ENCODE data around the gene CENPP. TPM values are rescaled to one million over a fixed set of nuclear protein-coding genes. Genes with fewer than 3 reads are reported as not detected.
"Not testable (repeated sequence)": the region's sequence is repeated elsewhere in the genome, so short reads cannot be mapped to it uniquely, and the experiment has no call there.

Gene CENPP
- total RNA-seq, 1 experiment from 2014 or later = 8.3 TPM

DNA sequence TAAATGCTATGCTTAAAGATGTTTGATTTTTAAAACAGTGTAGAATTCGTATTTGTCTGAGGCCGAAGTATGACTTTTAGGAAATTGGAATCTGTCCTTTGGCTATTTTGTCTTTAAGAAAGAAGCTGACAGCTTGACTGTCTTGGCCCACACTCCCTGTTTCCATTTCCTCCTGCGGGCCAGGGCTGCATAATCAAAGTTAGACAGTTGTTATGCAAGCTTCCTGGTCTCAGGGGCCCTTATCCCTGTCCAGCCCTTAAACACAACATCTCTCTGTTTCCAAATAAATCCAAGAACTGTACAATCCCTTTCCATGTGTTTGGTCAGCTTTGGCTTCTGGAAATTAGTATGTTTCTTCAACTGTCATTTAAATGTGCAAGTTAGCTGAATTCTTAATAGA lies 264.6 kb downstream of the CENPP start:
- TF ChIP-seq EZH2phosphoT487 (IDR thresholded peaks at IDR 0.05; ENCODE audit: borderline replicate concordance, low read length) = no peak
- no peak for TF ChIP-seq EZH2 (IDR thresholded peaks at IDR 0.05; ENCODE audit: low read length, unreplicated experiment)
- TF ChIP-seq, protein P1, sequence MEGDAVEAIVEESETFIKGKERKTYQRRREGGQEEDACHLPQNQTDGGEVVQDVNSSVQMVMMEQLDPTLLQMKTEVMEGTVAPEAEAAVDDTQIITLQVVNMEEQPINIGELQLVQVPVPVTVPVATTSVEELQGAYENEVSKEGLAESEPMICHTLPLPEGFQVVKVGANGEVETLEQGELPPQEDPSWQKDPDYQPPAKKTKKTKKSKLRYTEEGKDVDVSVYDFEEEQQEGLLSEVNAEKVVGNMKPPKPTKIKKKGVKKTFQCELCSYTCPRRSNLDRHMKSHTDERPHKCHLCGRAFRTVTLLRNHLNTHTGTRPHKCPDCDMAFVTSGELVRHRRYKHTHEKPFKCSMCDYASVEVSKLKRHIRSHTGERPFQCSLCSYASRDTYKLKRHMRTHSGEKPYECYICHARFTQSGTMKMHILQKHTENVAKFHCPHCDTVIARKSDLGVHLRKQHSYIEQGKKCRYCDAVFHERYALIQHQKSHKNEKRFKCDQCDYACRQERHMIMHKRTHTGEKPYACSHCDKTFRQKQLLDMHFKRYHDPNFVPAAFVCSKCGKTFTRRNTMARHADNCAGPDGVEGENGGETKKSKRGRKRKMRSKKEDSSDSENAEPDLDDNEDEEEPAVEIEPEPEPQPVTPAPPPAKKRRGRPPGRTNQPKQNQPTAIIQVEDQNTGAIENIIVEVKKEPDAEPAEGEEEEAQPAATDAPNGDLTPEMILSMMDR (conservative IDR thresholded peaks at IDR 0.05; ENCODE audit: low read depth, low read length) = no peak
- no peak overlapping the region for H3K4me2 ChIP-seq (ENCODE audit: low read length)
- no peaks in the 10 kb centered on the region for H4K20me1 ChIP-seq (ENCODE audit: low read length)
- H3F3A ChIP-seq (ENCODE audit: low read length, unreplicated experiment) = no peaks in the 10 kb centered on the region
- H3K9ac ChIP-seq (ENCODE audit: low read length) = no peak overlapping the region
- no peak overlapping the region for H3K27ac ChIP-seq (ENCODE audit: low read length)
- no peaks in the 10 kb centered on the region for H3K27me3 ChIP-seq (ENCODE audit: low read length)
- no peak for ATAC-seq
- no peaks in the 10 kb centered on the region for H3K79me2 ChIP-seq (ENCODE audit: low read length)
- H3K9me2 ChIP-seq (replicated peaks; ENCODE audit: low read length) = no peaks in the 10 kb centered on the region
- ChIA-PET POLR2A (ENCODE audit: unreplicated experiment) (no interaction called here), CTCF (no interaction called here)
- no peaks in the 10 kb centered on the region for H3K9me3 ChIP-seq (ENCODE audit: low read length)
- no TSS peak for BruUV-seq (replicated peaks)
- intact Hi-C loops (cut with micrococcal nuclease) = no loop called here
- no peak overlapping the region for H3K4me3 ChIP-seq (ENCODE audit: low read length)
- H3K36me3 ChIP-seq (ENCODE audit: low read depth, low read length) = no peaks in the 10 kb centered on the region
- no peaks in the 10 kb centered on the region for H3K4me1 ChIP-seq (ENCODE audit: insufficient read depth, low read length)
- DNase-seq = no peak
- H2AFZ ChIP-seq (ENCODE audit: low read length) = no peak overlapping the region

DNA sequence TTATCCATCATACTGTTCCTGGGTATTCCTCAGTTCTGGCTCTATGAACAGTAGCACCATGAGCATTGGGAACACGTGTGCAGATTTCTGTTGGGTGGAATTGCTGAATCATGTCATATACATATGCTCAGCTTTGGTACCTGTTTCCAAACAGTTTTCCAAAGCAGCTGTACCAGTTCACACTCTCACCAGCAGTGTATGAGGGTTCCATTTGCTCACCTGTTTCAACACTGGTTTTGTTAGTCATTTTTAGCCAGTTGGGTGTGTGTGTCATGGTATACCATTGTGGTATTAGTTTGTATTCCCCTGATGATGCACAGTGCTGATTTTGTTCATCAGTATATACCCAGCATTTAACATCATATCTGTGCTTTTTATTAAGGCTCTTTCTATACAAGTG lies 266.8 kb downstream of the CENPP start:
- POLR2A ChIA-PET (ENCODE audit: unreplicated experiment) = no interaction called here
- peak; percentile 4 for DNase-seq
- Histone ChIP-seq H3F3A (ENCODE audit: low read length, unreplicated experiment) (no peaks in the 10 kb centered on the region), H4K20me1 (ENCODE audit: low read length) (no peaks in the 10 kb centered on the region), H3K9me3 (ENCODE audit: low read length) (no peaks in the 10 kb centered on the region), H3K4me3 (ENCODE audit: low read length) (no peak overlapping the region), H3K36me3 (ENCODE audit: low read depth, low read length) (no peaks in the 10 kb centered on the region), H3K27ac (ENCODE audit: low read length) (no peak overlapping the region), H3K27me3 (ENCODE audit: low read length) (no peaks in the 10 kb centered on the region), H3K9me2 (replicated peaks; ENCODE audit: low read length) (no peaks in the 10 kb centered on the region), H3K79me2 (ENCODE audit: low read length) (no peaks in the 10 kb centered on the region), H3K9ac (ENCODE audit: low read length) (no peak overlapping the region), H2AFZ (ENCODE audit: low read length) (no peak overlapping the region), H3K4me2 (ENCODE audit: low read length) (no peak overlapping the region), H3K4me1 (ENCODE audit: insufficient read depth, low read length) (no peaks in the 10 kb centered on the region)
- CTCF ChIA-PET = no interaction called here
- BruUV-seq (replicated peaks) = no TSS peak
- TF ChIP-seq EZH2phosphoT487 (IDR thresholded peaks at IDR 0.05; ENCODE audit: borderline replicate concordance, low read length) (no peak), EZH2 (IDR thresholded peaks at IDR 0.05; ENCODE audit: low read length, unreplicated experiment) (no peak)
- TF ChIP-seq, protein P1 (conservative IDR thresholded peaks at IDR 0.05; ENCODE audit: low read depth, low read length) = no peak
- intact Hi-C loops (cut with micrococcal nuclease) = no loop called here
- no peak for ATAC-seq

DNA sequence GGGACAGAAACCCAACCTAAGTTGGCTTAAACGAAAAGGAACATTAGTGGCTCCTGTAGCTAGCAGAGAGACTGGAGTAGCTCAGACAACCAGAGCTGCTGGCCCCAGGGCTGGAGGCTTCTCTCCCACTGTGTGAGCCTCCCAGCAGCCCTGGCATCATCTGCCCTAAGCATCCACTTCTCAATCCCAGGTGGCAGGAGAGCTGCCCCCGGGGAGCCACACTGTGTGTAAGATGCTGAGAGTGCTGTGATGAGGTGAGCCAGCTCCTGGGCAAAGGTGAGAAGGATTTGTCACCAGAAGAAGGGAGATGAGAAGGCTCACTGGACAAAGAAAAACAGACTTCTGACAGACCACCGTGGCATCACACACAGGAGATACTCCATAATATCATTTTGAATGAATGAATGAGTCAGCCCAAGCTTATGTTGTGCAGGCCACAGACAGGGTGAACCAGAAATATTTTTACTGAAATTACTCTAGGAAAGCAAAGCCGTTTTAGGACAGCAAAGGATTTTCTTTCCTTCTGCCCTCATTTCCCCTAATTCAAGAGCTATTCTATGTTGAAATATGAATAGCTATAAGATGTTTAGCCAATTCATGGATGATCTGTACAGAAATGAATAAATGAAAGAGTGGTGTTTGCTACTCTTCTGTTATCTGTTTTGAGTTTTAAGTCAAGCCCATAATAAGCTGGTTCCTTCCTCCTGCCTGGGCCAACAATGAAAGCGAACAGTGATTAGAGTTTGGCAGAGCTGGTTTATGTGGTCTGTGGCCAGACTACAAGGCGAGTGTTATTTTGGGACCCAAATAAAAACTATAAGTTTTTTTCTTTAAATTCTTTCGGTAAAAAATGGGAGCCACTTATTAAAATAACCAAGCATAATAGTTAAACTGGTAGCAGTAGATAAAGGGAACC lies 267.5 kb downstream of the CENPP start:
- H3K27ac ChIP-seq (ENCODE audit: low read length) = no peak overlapping the region
- ChIA-PET CTCF (no interaction called here), POLR2A (ENCODE audit: unreplicated experiment) (no interaction called here)
- no peak overlapping the region for H3K4me2 ChIP-seq (ENCODE audit: low read length)
- H3K36me3 ChIP-seq (ENCODE audit: low read depth, low read length) = no peaks in the 10 kb centered on the region
- no peaks in the 10 kb centered on the region for H3K27me3 ChIP-seq (ENCODE audit: low read length)
- no peaks in the 10 kb centered on the region for H3K9me3 ChIP-seq (ENCODE audit: low read length)
- H3K4me3 ChIP-seq (ENCODE audit: low read length) = no peak overlapping the region
- H4K20me1 ChIP-seq (ENCODE audit: low read length) = no peaks in the 10 kb centered on the region
- no peaks in the 10 kb centered on the region for H3K4me1 ChIP-seq (ENCODE audit: insufficient read depth, low read length)
- H3F3A ChIP-seq (ENCODE audit: low read length, unreplicated experiment) = no peaks in the 10 kb centered on the region
- TF ChIP-seq EZH2 (IDR thresholded peaks at IDR 0.05; ENCODE audit: low read length, unreplicated experiment) (no peak), EZH2phosphoT487 (IDR thresholded peaks at IDR 0.05; ENCODE audit: borderline replicate concordance, low read length) (no peak)
- TF ChIP-seq, protein P1 (conservative IDR thresholded peaks at IDR 0.05; ENCODE audit: low read depth, low read length) = no peak
- ATAC-seq (no peak), DNase-seq (no peak)
- H3K9ac ChIP-seq (ENCODE audit: low read length) = no peak overlapping the region
- intact Hi-C loops (cut with micrococcal nuclease) = no loop called here
- H3K9me2 ChIP-seq (replicated peaks; ENCODE audit: low read length) = no peaks in the 10 kb centered on the region
- no peak overlapping the region for H2AFZ ChIP-seq (ENCODE audit: low read length)
- BruUV-seq (replicated peaks) = no TSS peak
- no peaks in the 10 kb centered on the region for H3K79me2 ChIP-seq (ENCODE audit: low read length)

DNA sequence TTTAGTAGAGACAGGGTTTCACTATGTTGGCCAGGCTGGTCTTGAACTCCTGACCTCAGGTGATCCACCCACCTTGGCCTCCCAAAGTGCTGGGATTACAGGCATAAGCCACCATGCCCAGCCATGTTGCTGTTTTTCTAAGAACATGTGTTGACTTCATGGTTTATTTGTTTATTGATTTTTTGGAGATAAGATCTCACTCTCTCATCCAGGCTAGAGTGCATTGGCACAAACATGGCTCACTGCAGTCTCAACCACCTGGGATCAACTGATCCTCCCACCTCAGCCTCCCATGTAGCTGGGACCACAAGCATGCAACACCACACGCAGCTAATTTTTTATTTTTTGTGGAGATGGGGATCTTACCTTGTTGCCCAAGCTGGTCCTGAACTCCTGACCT lies 269.3 kb downstream of the CENPP start:
- H3K27me3 ChIP-seq (ENCODE audit: low read length); CTCF ChIA-PET; H3K9me2 ChIP-seq (replicated peaks; ENCODE audit: low read length); H3K4me3 ChIP-seq (ENCODE audit: low read length); H3K4me2 ChIP-seq (ENCODE audit: low read length); H3K36me3 ChIP-seq (ENCODE audit: low read depth, low read length); intact Hi-C loops (cut with micrococcal nuclease); H3K4me1 ChIP-seq (ENCODE audit: insufficient read depth, low read length); BruUV-seq (replicated peaks); ATAC-seq; H3K79me2 ChIP-seq (ENCODE audit: low read length); DNase-seq; H3K9ac ChIP-seq (ENCODE audit: low read length); H2AFZ ChIP-seq (ENCODE audit: low read length); H3K9me3 ChIP-seq (ENCODE audit: low read length); H3K27ac ChIP-seq (ENCODE audit: low read length); POLR2A ChIA-PET (ENCODE audit: unreplicated experiment); H3F3A ChIP-seq (ENCODE audit: low read length, unreplicated experiment); H4K20me1 ChIP-seq (ENCODE audit: low read length): not testable (repeated sequence)

Data from PC-3 (cell line).